ENCODE results near the gene NEGR1.

- no peak for TF ChIP-seq CTCF (IDR thresholded peaks at IDR 0.05)
- TF ChIP-seq ZFX (IDR thresholded peaks at IDR 0.05; ENCODE audit: borderline replicate concordance), result no peak
Observed at GRCh38 chr1:72018562-72018961, 263.8 kb downstream of the NEGR1 start.

Data from 22Rv1 (cell line).